HEK293 (cell line): ENCODE results near the gene CFAP119.

Experiments
- CTCF ChIA-PET: fragments of 350-600 bp; formaldehyde crosslinking; extraction: SDS; loops from one replicate; lab custom pipeline; 2021; ENCODE audit warnings: antibody characterized with exemption; lab: Yijun Ruan, JAX
- POLR2A ChIA-PET: fragments of 300-600 bp; formaldehyde crosslinking; extraction: SDS; loops from one replicate; lab custom pipeline; 2020; ENCODE audit warnings: antibody characterized with exemption, inconsistent platforms; lab: Yijun Ruan, JAX
- H3K27ac ChIP-seq: fragments of 200-500 bp; sonication (Bioruptor generic); 2 replicates; pipeline ENCODE4 v1.5.1; 2014; ENCODE audit warnings: low read depth, low read length, control low read depth, inconsistent platforms; ENCODE audit errors: extremely low read depth
- H3K36me3 ChIP-seq, 2 experiments: fragments of 200-500 bp in 1 of 2; sonication (Bioruptor generic) in 1 of 2; 1 replicate in 1 of 2; 2 replicates in 1 of 2; pipeline ENCODE4 v1.5.1; 2014 to 2017; ENCODE audit warnings: inconsistent platforms in 2 of 2, low read length in 2 of 2; ENCODE audit not compliant: control insufficient read depth in 2 of 2, insufficient read depth in 1 of 2
- H3K4me1 ChIP-seq: fragments of 200-500 bp; sonication (Bioruptor generic); 2 replicates; pipeline ENCODE4 v1.5.1; 2014; ENCODE audit warnings: mild to moderate bottlenecking, low read length, inconsistent platforms; ENCODE audit not compliant: control insufficient read depth, insufficient read depth
- H3K4me3 ChIP-seq: 2 replicates; pipeline ENCODE4 v1.5.1; 2011; ENCODE audit warnings: low read depth, mild to moderate bottlenecking, control low read depth, low read length, moderate library complexity
- H3K9me3 ChIP-seq: fragments of 200-500 bp; sonication (Bioruptor generic); 2 replicates; pipeline ENCODE4 v1.5.1; 2014; ENCODE audit warnings: low read depth, low read length, inconsistent platforms; ENCODE audit not compliant: control insufficient read depth, insufficient read depth
- CTCF ChIP-seq: fragments of 450-650 bp; formaldehyde crosslinking; IDR thresholded peaks from 2 replicates; pipeline ENCODE4 v1.5.1; 2016; ENCODE audit warnings: missing biosample characterization, missing genetic modification characterization
- OVOL3 ChIP-seq: fragments of 450-650 bp; formaldehyde crosslinking; IDR thresholded peaks from 2 replicates; pipeline ENCODE4 v1.5.1; 2016; ENCODE audit warnings: missing biosample characterization, missing genetic modification characterization
- TCF7L2 ChIP-seq: IDR thresholded peaks from 2 replicates; pipeline ENCODE4 v1.6.1; 2011; ENCODE audit warnings: low read depth, mild to moderate bottlenecking, inconsistent platforms, low read length, moderate library complexity, borderline replicate concordance
- WT1 ChIP-seq: fragments of 450-650 bp; formaldehyde crosslinking; IDR thresholded peaks from 2 replicates; pipeline ENCODE4 v1.5.1; 2016; ENCODE audit warnings: missing biosample characterization, missing genetic modification characterization
- ZNF10 ChIP-seq: fragments of 450-650 bp; formaldehyde crosslinking; IDR thresholded peaks from 2 replicates; pipeline ENCODE4 v1.5.1; 2017; ENCODE audit warnings: missing biosample characterization, missing genetic modification characterization
- ZNF121 ChIP-seq: fragments of 450-650 bp; formaldehyde crosslinking; IDR thresholded peaks from 2 replicates; pipeline ENCODE4 v1.5.1; 2016; ENCODE audit warnings: missing biosample characterization, missing genetic modification characterization
- ZNF138 ChIP-seq: fragments of 450-650 bp; formaldehyde crosslinking; IDR thresholded peaks from 2 replicates; pipeline ENCODE4 v1.5.1; 2016; ENCODE audit warnings: missing biosample characterization, missing genetic modification characterization, borderline replicate concordance
- ZNF391 ChIP-seq: fragments of 450-650 bp; formaldehyde crosslinking; IDR thresholded peaks from 2 replicates; pipeline ENCODE4 v1.5.1; 2016; ENCODE audit warnings: low read depth, missing biosample characterization, missing genetic modification characterization, borderline replicate concordance
- ZNF521 ChIP-seq: fragments of 450-650 bp; formaldehyde crosslinking; IDR thresholded peaks from 2 replicates; pipeline ENCODE4 v1.5.1; 2017; ENCODE audit warnings: missing biosample characterization, mild to moderate bottlenecking, missing genetic modification characterization
- ZNF600 ChIP-seq: fragments of 450-650 bp; formaldehyde crosslinking; IDR thresholded peaks from 2 replicates; pipeline ENCODE4 v1.5.1; 2016; ENCODE audit warnings: missing biosample characterization, missing genetic modification characterization
- TF ChIP-seq, protein P1 (sequence below): fragments of 450-650 bp; formaldehyde crosslinking; IDR thresholded peaks from 2 replicates; pipeline ENCODE4 v1.5.1; 2016; ENCODE audit warnings: missing biosample characterization, missing genetic modification characterization
- TF ChIP-seq, protein P2 (sequence below): fragments of 450-650 bp; formaldehyde crosslinking; IDR thresholded peaks from 2 replicates; pipeline ENCODE4 v1.5.1; 2016; ENCODE audit warnings: missing biosample characterization, missing genetic modification characterization, low read depth
- TF ChIP-seq, protein P3 (sequence below): fragments of 450-650 bp; formaldehyde crosslinking; IDR thresholded peaks from 2 replicates; pipeline ENCODE4 v1.5.0; 2017; ENCODE audit warnings: missing biosample characterization, missing genetic modification characterization, borderline replicate concordance

The CFAP119 gene

GRCh38 chr16:30769379-30770089, 7.7 kb upstream of the CFAP119 start:
- Histone ChIP-seq H3K9me3 (no peaks in the 10 kb centered on the region), H3K27ac (no peak overlapping the region), H3K4me1 (no peaks in the 10 kb centered on the region), H3K36me3 (peaks cover 26 to 100% of the 10 kb centered on the region in 2 experiments; a peak in 2 of 3 replicates), H3K4me3 (no peak overlapping the region)
- TF ChIP-seq CTCF (no peak), ZNF121 (tag by site-specific recombination) (peak; percentile 91)
- TF ChIP-seq, protein P1, sequence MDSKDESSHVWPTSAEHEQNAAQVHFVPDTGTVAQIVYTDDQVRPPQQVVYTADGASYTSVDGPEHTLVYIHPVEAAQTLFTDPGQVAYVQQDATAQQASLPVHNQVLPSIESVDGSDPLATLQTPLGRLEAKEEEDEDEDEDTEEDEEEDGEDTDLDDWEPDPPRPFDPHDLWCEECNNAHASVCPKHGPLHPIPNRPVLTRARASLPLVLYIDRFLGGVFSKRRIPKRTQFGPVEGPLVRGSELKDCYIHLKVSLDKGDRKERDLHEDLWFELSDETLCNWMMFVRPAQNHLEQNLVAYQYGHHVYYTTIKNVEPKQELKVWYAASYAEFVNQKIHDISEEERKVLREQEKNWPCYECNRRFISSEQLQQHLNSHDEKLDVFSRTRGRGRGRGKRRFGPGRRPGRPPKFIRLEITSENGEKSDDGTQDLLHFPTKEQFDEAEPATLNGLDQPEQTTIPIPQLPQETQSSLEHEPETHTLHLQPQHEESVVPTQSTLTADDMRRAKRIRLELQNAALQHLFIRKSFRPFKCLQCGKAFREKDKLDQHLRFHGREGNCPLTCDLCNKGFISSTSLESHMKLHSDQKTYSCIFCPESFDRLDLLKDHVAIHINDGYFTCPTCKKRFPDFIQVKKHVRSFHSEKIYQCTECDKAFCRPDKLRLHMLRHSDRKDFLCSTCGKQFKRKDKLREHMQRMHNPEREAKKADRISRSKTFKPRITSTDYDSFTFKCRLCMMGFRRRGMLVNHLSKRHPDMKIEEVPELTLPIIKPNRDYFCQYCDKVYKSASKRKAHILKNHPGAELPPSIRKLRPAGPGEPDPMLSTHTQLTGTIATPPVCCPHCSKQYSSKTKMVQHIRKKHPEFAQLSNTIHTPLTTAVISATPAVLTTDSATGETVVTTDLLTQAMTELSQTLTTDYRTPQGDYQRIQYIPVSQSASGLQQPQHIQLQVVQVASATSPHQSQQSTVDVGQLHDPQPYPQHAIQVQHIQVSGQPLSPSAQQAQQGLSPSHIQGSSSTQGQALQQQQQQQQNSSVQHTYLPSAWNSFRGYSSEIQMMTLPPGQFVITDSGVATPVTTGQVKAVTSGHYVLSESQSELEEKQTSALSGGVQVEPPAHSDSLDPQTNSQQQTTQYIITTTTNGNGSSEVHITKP (tag by site-specific recombination) = no peak
- ChIA-PET POLR2A (interaction anchor here (0.5 to 1.9 kb wide), 6 partner anchors 9 to 1916 kb away, joined by 3 to 9 read pairs (median 6); partner anchors contain the start of gene PHKG2), CTCF (interaction anchor here (1.2 kb wide), 1 partner anchor 45 kb away, joined by 3 read pairs; no protein-coding TSS in a partner anchor)

DNA sequence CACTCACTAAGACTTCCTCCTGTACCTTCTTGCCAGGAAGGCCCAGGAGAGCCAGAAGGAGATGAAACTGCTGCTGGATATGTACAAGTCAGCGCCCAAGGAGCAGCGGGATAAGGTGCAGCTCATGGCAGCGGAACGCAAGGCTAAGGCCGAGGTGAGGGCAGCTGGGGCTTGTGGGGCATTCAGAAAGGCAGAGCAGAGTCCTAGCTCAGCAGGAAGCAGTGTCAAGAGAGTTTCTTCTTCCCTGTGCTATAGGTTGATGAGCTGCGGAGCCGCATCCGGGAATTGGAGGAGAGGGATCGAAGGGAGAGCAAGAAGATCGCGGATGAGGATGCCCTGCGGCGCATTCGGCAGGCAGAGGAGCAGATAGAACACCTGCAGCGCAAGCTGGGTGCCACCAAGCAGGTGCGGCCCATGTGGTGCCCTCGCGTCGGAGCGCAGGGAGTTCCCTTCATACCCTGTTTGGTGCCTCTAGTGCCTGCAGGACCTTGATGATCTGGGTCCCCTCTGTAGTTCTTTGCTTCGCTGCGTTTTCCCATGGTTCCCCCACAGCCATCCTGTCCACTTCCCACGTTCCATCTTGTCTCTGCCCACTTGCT, 6.8 kb upstream of the CFAP119 start:
- no peak overlapping the region for H3K4me3 ChIP-seq
- H3K4me1 ChIP-seq = no peaks in the 10 kb centered on the region
- ChIA-PET CTCF (interaction anchor here (1.2 kb wide), 1 partner anchor 46 kb away, joined by 3 read pairs; no protein-coding TSS in a partner anchor), POLR2A (interaction anchor here (0.5 to 1.9 kb wide), 7 partner anchors 10 to 1915 kb away, joined by 3 to 9 read pairs (median 6); partner anchors contain the start of gene PHKG2)
- H3K36me3 ChIP-seq = peaks cover 26 to 100% of the 10 kb centered on the region in 2 experiments; a peak in 2 of 3 replicates
- H3K27ac ChIP-seq = no peak overlapping the region
- TF ChIP-seq ZNF600 (tag by site-specific recombination) = peak; percentile 75; the same call in 1 of the 2 replicates
- TF ChIP-seq OVOL3 (tag by site-specific recombination) = no peak
- H3K9me3 ChIP-seq = no peaks in the 10 kb centered on the region

- H3K9me3 ChIP-seq = no peaks in the 10 kb centered on the region
- TF ChIP-seq ZNF391 (tag by site-specific recombination) (no peak), ZNF10 (tag by site-specific recombination) (peak; percentile 56; the same call in 1 of the 2 replicates)
- peaks cover 26 to 100% of the 10 kb centered on the region in 2 experiments; a peak in 2 of 3 replicates for H3K36me3 ChIP-seq
- ChIA-PET POLR2A (interaction anchor here (0.7 to 1.9 kb wide), 5 partner anchors 7 to 20 kb away, joined by 3 to 9 read pairs (median 5); partner anchors contain the start of gene PHKG2), CTCF (interaction anchor here (0.5 kb wide), 1 partner anchor 11 kb away, joined by 3 read pairs; no protein-coding TSS in a partner anchor)
- no peak overlapping the region for H3K4me3 ChIP-seq
- H3K4me1 ChIP-seq = 0 out of 2 replicates have a peak, but pooled peaks cover 2% of the 10 kb centered on the region
- H3K27ac ChIP-seq = no peak overlapping the region
Observed at GRCh38 chr16:30767767-30768465, 6.1 kb upstream of the CFAP119 start.

DNA sequence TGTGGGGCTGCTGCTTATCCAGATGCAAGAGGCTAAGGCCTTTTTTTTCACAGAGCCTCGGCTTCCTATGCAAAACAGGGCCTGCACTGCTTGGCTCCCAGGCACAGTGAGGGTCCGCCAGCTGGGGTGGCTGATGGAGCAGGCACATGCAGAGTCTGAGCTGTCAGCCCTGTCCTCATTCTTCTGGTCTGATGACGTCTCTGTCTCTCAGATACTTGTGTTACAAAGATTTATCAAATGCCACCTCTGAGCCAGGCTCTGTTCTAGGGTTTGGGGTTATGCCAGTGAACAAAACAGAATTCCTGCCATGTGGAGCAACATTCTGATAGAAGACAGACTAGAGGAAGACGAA, 5.0 kb upstream of the CFAP119 start:
- no peaks in the 10 kb centered on the region for H3K9me3 ChIP-seq
- H3K4me3 ChIP-seq = no peak overlapping the region
- 0 out of 2 replicates have a peak, but pooled peaks cover 4% of the 10 kb centered on the region for H3K4me1 ChIP-seq
- ChIA-PET CTCF (interaction anchor here (0.5 kb wide), 1 partner anchor 12 kb away, joined by 3 read pairs; no protein-coding TSS in a partner anchor), POLR2A (interaction anchor here (1.8 to 4.8 kb wide), 2 partner anchors 8 to 19 kb away, joined by 5 to 21 read pairs; partner anchors contain the start of gene PHKG2)
- H3K27ac ChIP-seq = no peak overlapping the region
- H3K36me3 ChIP-seq = peaks cover 26 to 93% of the 10 kb centered on the region in 2 experiments; a peak in 2 of 3 replicates
- TF ChIP-seq ZNF521 (tag by site-specific recombination) (no peak), WT1 (tag by site-specific recombination) (no peak), TCF7L2 (no peak), ZNF138 (tag by site-specific recombination) (no peak)
- TF ChIP-seq, protein P2, sequence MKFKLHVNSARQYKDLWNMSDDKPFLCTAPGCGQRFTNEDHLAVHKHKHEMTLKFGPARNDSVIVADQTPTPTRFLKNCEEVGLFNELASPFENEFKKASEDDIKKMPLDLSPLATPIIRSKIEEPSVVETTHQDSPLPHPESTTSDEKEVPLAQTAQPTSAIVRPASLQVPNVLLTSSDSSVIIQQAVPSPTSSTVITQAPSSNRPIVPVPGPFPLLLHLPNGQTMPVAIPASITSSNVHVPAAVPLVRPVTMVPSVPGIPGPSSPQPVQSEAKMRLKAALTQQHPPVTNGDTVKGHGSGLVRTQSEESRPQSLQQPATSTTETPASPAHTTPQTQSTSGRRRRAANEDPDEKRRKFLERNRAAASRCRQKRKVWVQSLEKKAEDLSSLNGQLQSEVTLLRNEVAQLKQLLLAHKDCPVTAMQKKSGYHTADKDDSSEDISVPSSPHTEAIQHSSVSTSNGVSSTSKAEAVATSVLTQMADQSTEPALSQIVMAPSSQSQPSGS = no peak
- TF ChIP-seq, protein P3, sequence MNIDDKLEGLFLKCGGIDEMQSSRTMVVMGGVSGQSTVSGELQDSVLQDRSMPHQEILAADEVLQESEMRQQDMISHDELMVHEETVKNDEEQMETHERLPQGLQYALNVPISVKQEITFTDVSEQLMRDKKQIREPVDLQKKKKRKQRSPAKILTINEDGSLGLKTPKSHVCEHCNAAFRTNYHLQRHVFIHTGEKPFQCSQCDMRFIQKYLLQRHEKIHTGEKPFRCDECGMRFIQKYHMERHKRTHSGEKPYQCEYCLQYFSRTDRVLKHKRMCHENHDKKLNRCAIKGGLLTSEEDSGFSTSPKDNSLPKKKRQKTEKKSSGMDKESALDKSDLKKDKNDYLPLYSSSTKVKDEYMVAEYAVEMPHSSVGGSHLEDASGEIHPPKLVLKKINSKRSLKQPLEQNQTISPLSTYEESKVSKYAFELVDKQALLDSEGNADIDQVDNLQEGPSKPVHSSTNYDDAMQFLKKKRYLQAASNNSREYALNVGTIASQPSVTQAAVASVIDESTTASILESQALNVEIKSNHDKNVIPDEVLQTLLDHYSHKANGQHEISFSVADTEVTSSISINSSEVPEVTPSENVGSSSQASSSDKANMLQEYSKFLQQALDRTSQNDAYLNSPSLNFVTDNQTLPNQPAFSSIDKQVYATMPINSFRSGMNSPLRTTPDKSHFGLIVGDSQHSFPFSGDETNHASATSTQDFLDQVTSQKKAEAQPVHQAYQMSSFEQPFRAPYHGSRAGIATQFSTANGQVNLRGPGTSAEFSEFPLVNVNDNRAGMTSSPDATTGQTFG (tag by site-specific recombination) = no peak
